K562 (cell line): ENCODE measurements around the gene LRP1. TPM values are rescaled to one million over a fixed set of nuclear protein-coding genes. Genes with fewer than 3 reads are reported as not detected.
A peak's percentile ranks its signal among the peaks of the same experiment; 100 is the strongest.

ENCODE experiments used
- CREB1 ChIP-seq, 2 experiments: sonication (generic) in 1 of 2; formaldehyde crosslinking in 1 of 2; IDR thresholded peaks; 2 replicates each; pipeline versions ENCODE4 v1.6.1 to v1.8.0; 2012 to 2022; ENCODE audit warnings: inconsistent platforms in 1 of 2, mild to moderate bottlenecking in 1 of 2, missing genetic modification reagents in 1 of 2, moderate library complexity in 1 of 2
- CREM ChIP-seq: IDR thresholded peaks from 2 replicates; pipeline ENCODE4 v1.6.1; 2014; ENCODE audit warnings: antibody characterized with exemption, low read depth
- MEF2D ChIP-seq: conservative IDR thresholded peaks from 2 replicates; pipeline ENCODE4 v1.6.1; 2016; ENCODE audit warnings: low read depth, missing genetic modification characterization, missing compliant biosample characterization
- XRCC5 ChIP-seq: fragments of 200-400 bp; formaldehyde crosslinking; IDR thresholded peaks from 2 replicates; pipeline ENCODE4 v1.6.1; 2017; ENCODE audit warnings: low read depth, mild to moderate bottlenecking, low read length
- ZBTB2 ChIP-seq: fragments of 450-650 bp; IDR thresholded peaks from 2 replicates; pipeline ENCODE4 v1.6.1; 2016; ENCODE audit warnings: antibody characterized with exemption
- ZBTB40 ChIP-seq, 2 experiments: fragments of 450-650 bp in 1 of 2; sonication (generic) in 1 of 2; formaldehyde crosslinking in 1 of 2; IDR thresholded peaks; 2 replicates each; pipeline versions ENCODE4 v1.7.1 to v1.9.0; 2016 to 2022; ENCODE audit warnings: inconsistent platforms in 1 of 2, mild to moderate bottlenecking in 1 of 2, missing genetic modification reagents in 1 of 2
- polyA plus RNA-seq, 8 experiments: library from polyadenylated mRNA; depleted of rRNA in 4 of 8; stranded (reverse) in 5 of 8; unstranded in 3 of 8; fragments of >200 nt; fragmentation: Nextera tagmentation in 2 of 8; fragmentation: Illumina TruSeq in 1 of 8; extraction: Ambion mirVana in 2 of 8; extraction: Trizol in 1 of 8; gene quantifications; 2 replicates each; pipeline versions ENCODE4 v1.2.1 to v1.2.3, GENCODE V29; 2011 to 2014; ENCODE audit warnings: inconsistent platforms in 1 of 8, missing spikeins in 1 of 8
- total RNA-seq, 7 experiments: library from RNA; depleted of rRNA in 6 of 7; stranded (reverse); fragments of >200 nt in 6 of 7; fragmentation: Illumina TruSeq in 2 of 7; extraction: Trizol in 2 of 7; gene quantifications; 2 replicates each; pipeline versions ENCODE4 v1.2.1 to v1.2.3, GENCODE V29; 2011 to 2021; ENCODE audit warnings: low replicate concordance in 1 of 7
- TF ChIP-seq, protein P1 (sequence below): fragments of 450-650 bp; IDR thresholded peaks from 2 replicates; pipeline ENCODE4 v1.7.0; 2016; ENCODE audit warnings: borderline replicate concordance
- TF ChIP-seq, protein P2 (sequence below): sonication (generic); formaldehyde crosslinking; IDR thresholded peaks from 2 replicates; pipeline ENCODE4 v1.8.0; 2023; ENCODE audit warnings: mild to moderate bottlenecking, missing genetic modification reagents

LRP1 gene
- total and polyA plus RNA-seq, 9 of the 15 experiments (the other 6 are each of a cell fraction or from before 2014, with no cell fraction given), result 0.04 to 0.64 (median 0.19) TPM; not detected in 2

- peak; percentile 97 for TF ChIP-seq ZBTB2
- TF ChIP-seq CREM, result no peak
- no peak for TF ChIP-seq XRCC5
- TF ChIP-seq, protein P1, sequence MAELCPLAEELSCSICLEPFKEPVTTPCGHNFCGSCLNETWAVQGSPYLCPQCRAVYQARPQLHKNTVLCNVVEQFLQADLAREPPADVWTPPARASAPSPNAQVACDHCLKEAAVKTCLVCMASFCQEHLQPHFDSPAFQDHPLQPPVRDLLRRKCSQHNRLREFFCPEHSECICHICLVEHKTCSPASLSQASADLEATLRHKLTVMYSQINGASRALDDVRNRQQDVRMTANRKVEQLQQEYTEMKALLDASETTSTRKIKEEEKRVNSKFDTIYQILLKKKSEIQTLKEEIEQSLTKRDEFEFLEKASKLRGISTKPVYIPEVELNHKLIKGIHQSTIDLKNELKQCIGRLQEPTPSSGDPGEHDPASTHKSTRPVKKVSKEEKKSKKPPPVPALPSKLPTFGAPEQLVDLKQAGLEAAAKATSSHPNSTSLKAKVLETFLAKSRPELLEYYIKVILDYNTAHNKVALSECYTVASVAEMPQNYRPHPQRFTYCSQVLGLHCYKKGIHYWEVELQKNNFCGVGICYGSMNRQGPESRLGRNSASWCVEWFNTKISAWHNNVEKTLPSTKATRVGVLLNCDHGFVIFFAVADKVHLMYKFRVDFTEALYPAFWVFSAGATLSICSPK, result no peak
- peak; percentile 21; the same call in 1 of the 2 replicates for TF ChIP-seq ZBTB40 (IDR thresholded peaks at IDR 0.05)
- TF ChIP-seq ZBTB40 (CRISPR knock-in tag; IDR thresholded peaks at IDR 0.05), result no peak
- peak; percentile 14; the same call in 1 of the 2 replicates for TF ChIP-seq CREB1 (IDR thresholded peaks at IDR 0.05)
- no peak for TF ChIP-seq CREB1 (CRISPR knock-in tag; IDR thresholded peaks at IDR 0.05)
- TF ChIP-seq, protein P2, sequence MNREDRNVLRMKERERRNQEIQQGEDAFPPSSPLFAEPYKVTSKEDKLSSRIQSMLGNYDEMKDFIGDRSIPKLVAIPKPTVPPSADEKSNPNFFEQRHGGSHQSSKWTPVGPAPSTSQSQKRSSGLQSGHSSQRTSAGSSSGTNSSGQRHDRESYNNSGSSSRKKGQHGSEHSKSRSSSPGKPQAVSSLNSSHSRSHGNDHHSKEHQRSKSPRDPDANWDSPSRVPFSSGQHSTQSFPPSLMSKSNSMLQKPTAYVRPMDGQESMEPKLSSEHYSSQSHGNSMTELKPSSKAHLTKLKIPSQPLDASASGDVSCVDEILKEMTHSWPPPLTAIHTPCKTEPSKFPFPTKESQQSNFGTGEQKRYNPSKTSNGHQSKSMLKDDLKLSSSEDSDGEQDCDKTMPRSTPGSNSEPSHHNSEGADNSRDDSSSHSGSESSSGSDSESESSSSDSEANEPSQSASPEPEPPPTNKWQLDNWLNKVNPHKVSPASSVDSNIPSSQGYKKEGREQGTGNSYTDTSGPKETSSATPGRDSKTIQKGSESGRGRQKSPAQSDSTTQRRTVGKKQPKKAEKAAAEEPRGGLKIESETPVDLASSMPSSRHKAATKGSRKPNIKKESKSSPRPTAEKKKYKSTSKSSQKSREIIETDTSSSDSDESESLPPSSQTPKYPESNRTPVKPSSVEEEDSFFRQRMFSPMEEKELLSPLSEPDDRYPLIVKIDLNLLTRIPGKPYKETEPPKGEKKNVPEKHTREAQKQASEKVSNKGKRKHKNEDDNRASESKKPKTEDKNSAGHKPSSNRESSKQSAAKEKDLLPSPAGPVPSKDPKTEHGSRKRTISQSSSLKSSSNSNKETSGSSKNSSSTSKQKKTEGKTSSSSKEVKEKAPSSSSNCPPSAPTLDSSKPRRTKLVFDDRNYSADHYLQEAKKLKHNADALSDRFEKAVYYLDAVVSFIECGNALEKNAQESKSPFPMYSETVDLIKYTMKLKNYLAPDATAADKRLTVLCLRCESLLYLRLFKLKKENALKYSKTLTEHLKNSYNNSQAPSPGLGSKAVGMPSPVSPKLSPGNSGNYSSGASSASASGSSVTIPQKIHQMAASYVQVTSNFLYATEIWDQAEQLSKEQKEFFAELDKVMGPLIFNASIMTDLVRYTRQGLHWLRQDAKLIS (CRISPR knock-in tag), result no peak; the same call in 1 of the 2 replicates
- TF ChIP-seq MEF2D (tag), result no peak
These were observed 101.5 kb downstream of the LRP1 start, which contains the start of gene SHMT2 (continued) for GRCh38 chr12:57229634-57230380.
